ENCODE measurements around the gene KSR1. TPM values are rescaled to one million over a fixed set of nuclear protein-coding genes. Genes with fewer than 3 reads are reported as not detected.
"Not testable (repeated sequence)": the region's sequence is repeated elsewhere in the genome, so short reads cannot be mapped to it uniquely, and the experiment has no call there.

KSR1 gene
- total RNA-seq, 2 donors from 2014 or later = 11.5 to 23.7 TPM

- 80% methylated on average over 6 of the region's 6 CpGs for WGBS
- H3K27ac ChIP-seq = no peak overlapping the region
- DNase-seq (ENCODE audit: low spot score) = no peak
- H3K4me3 ChIP-seq = no peak overlapping the region
- no peaks in the 10 kb centered on the region for H3K4me1 ChIP-seq (replicated peaks)
- no peaks in the 10 kb centered on the region for H3K27me3 ChIP-seq (replicated peaks; ENCODE audit: insufficient read depth)
- H3K36me3 ChIP-seq = no peaks in the 10 kb centered on the region
- H3K9me3 ChIP-seq = no peaks in the 10 kb centered on the region
- TF ChIP-seq CTCF (IDR thresholded peaks at IDR 0.05) (no peak), POLR2A (IDR thresholded peaks at IDR 0.05) (no peak)
- intact Hi-C loops (cut with DNase I) = loop anchor here (10.0 kb wide), 1 partner anchor 225 kb away; no protein-coding TSS in a partner anchor
Measured at GRCh38 chr17:27659683-27660082, 203.4 kb downstream of the KSR1 start.

GRCh38 chr17:27660436-27660835, 204.2 kb downstream of the KSR1 start:
- Histone ChIP-seq H3K27me3 (replicated peaks; ENCODE audit: insufficient read depth) (no peaks in the 10 kb centered on the region), H3K9me3 (no peaks in the 10 kb centered on the region), H3K4me1 (replicated peaks) (no peaks in the 10 kb centered on the region), H3K4me3 (no peak overlapping the region), H3K27ac (no peak overlapping the region), H3K36me3 (no peaks in the 10 kb centered on the region)
- no peak for DNase-seq (ENCODE audit: low spot score)
- WGBS = 66% methylated on average over 3 of the region's 3 CpGs
- TF ChIP-seq CTCF (IDR thresholded peaks at IDR 0.05) (no peak), POLR2AphosphoS5 (IDR thresholded peaks at IDR 0.05) (no peak), POLR2A (IDR thresholded peaks at IDR 0.05) (no peak)
- intact Hi-C loops (cut with DNase I) = loop anchor here (10.0 kb wide), 1 partner anchor 224 kb away; no protein-coding TSS in a partner anchor

- Histone ChIP-seq H3K4me1 (replicated peaks) (no peaks in the 10 kb centered on the region), H3K27me3 (replicated peaks; ENCODE audit: insufficient read depth) (no peaks in the 10 kb centered on the region), H3K27ac (no peak overlapping the region), H3K36me3 (no peaks in the 10 kb centered on the region), H3K4me3 (no peak overlapping the region), H3K9me3 (no peaks in the 10 kb centered on the region)
- WGBS = 88% methylated on average over 8 of the region's 8 CpGs
- DNase-seq (ENCODE audit: low spot score) = no peak
- intact Hi-C loops (cut with DNase I) = loop anchor here (10.0 kb wide), 1 partner anchor 221 kb away; no protein-coding TSS in a partner anchor
- TF ChIP-seq POLR2AphosphoS5 (IDR thresholded peaks at IDR 0.05) (no peak), CTCF (IDR thresholded peaks at IDR 0.05) (no peak), POLR2A (IDR thresholded peaks at IDR 0.05) (no peak)
Measured at GRCh38 chr17:27663936-27664605, 207.8 kb downstream of the KSR1 start.

- intact Hi-C loops (cut with DNase I) = loop anchor here (10.0 kb wide), 1 partner anchor 220 kb away; no protein-coding TSS in a partner anchor
- 81% methylated on average over 2 of the region's 2 CpGs for WGBS
- Histone ChIP-seq H3K4me1 (replicated peaks) (no peaks in the 10 kb centered on the region), H3K36me3 (no peaks in the 10 kb centered on the region), H3K9me3 (no peaks in the 10 kb centered on the region), H3K27ac (no peak overlapping the region), H3K4me3 (no peak overlapping the region), H3K27me3 (replicated peaks; ENCODE audit: insufficient read depth) (no peaks in the 10 kb centered on the region)
- DNase-seq (ENCODE audit: low spot score) = no peak
- TF ChIP-seq POLR2A (IDR thresholded peaks at IDR 0.05) = no peak
- no peak for TF ChIP-seq POLR2AphosphoS5 (IDR thresholded peaks at IDR 0.05)
- TF ChIP-seq CTCF (IDR thresholded peaks at IDR 0.05) = no peak
Measured at GRCh38 chr17:27664606-27664965, 208.3 kb downstream of the KSR1 start.

GRCh38 chr17:27665549-27665948, 209.3 kb downstream of the KSR1 start:
- no peaks in the 10 kb centered on the region for H3K27me3 ChIP-seq (replicated peaks; ENCODE audit: insufficient read depth)
- no peak for DNase-seq (ENCODE audit: low spot score)
- intact Hi-C loops (cut with DNase I) = loop anchor here (10.0 kb wide), 1 partner anchor 219 kb away; no protein-coding TSS in a partner anchor
- TF ChIP-seq POLR2AphosphoS5 (IDR thresholded peaks at IDR 0.05) (no peak), CTCF (IDR thresholded peaks at IDR 0.05) (no peak), POLR2A (IDR thresholded peaks at IDR 0.05) (no peak)
- 80% methylated on average over 4 of the region's 4 CpGs for WGBS
- no peaks in the 10 kb centered on the region for H3K4me1 ChIP-seq (replicated peaks)
- no peaks in the 10 kb centered on the region for H3K36me3 ChIP-seq
- H3K27ac ChIP-seq = no peak overlapping the region
- no peaks in the 10 kb centered on the region for H3K9me3 ChIP-seq
- no peak overlapping the region for H3K4me3 ChIP-seq

GRCh38 chr17:27666270-27666669, 210.0 kb downstream of the KSR1 start:
- H3K9me3 ChIP-seq; H3K4me1 ChIP-seq (replicated peaks); H3K36me3 ChIP-seq; H3K27me3 ChIP-seq (replicated peaks; ENCODE audit: insufficient read depth); DNase-seq (ENCODE audit: low spot score); H3K27ac ChIP-seq; H3K4me3 ChIP-seq: not testable (repeated sequence)
- intact Hi-C loops (cut with DNase I) = loop anchor here (10.0 kb wide), 1 partner anchor 219 kb away; no protein-coding TSS in a partner anchor
- WGBS = 82% methylated on average over 4 of the region's 6 CpGs
